Renal cortical epithelial cell (primary cell): ENCODE data around the gene SOX2. TPM values are rescaled to one million over a fixed set of nuclear protein-coding genes. Genes with fewer than 3 reads are reported as not detected.
"Not testable (repeated sequence)": the region's sequence is repeated elsewhere in the genome, so short reads cannot be mapped to it uniquely, and the experiment has no call there.

Experiments
- DNase-seq: peaks from one replicate; pipeline ENCODE4 v3.0.0-alpha.2; 2011; ENCODE audit warnings: low read depth
- total RNA-seq: library from RNA; depleted of rRNA; stranded (reverse); fragments of >200 nt; gene quantifications from 2 replicates; pipeline ENCODE4 v1.2.3, GENCODE V29; 2014

The SOX2 gene
- total RNA-seq, 1 donor from 2014 or later = 0.05 TPM

DNA sequence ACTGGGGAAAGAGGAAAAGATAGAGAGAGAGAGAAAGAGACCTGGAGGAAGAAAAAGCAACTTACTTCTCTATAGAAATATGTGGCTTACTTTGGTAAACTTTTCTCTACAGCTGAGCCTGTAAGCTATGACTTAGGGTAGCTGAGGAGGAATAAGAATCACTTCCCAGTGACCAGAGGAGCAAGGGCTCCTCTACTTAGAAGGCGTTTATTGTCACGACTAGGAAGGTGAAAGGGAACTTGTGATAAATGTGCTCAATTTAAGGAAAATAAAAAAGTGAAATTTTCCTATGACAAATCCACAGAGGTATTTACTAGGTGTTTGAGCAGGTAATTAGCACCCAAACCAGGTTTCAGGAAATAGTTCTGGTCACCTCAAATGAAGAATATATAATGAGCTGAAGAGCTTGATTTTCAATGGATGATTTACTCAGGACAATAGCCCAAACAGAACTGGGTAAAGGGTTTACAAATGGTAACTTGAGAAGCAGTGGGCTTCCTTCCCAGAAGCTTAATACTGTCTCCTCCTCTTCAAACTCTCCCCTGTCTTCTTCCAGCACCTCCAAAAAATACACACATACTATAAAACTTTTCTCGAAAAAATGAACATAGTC lies 46.1 kb downstream of the SOX2 start:
- peak; percentile 16 for DNase-seq

DNA sequence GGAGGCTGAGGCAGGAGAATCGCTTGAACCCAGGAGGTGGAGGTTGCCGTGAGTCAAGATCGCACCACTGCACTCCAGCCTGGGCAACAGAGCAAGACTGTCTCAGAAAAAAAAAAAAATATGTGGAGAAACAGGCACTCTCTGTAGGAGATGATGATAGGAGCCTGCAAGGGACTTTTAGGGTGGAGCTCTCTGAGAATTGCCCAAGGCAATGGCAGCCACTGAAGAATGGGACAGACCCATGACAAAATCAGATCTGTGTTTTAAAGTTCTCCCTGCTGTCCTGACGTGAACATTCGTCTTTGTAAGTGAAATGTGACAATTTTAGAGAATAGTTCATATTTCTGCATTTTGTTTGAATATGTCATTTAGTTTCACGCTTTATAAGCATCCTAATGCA lies 50.2 kb downstream of the SOX2 start:
- no peak for DNase-seq

DNA sequence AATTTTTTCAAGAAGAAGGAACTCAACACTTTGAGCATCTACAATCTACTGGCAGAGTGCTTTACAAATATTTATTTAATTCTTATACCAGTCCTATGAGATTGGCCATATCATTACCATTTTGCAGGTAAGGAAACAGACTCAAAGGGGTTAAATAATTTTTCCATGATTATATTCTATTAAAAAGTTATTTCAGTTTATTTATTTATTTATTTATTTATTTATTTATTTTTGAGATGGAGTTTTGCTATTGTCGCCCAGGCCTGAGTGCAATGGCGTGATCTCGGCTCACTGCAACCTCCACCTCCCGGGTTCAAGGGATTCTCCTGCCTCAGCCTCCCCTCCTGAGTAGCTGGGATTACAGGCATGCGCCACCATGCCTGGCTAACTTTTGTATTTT lies 52.3 kb downstream of the SOX2 start:
- not testable (repeated sequence) for DNase-seq
